Vagina (tissue), 2 donors: ENCODE measurements around the gene ZBTB16.

Experiments
- CTCF ChIP-seq, 3 experiments: fragments of 450-650 bp in 2 of 3; fragments of 200-600 bp in 1 of 3; sonication (generic) in 1 of 3; IDR thresholded peaks; one replicate each; pipeline ENCODE4 v1.5.1; 2017 to 2019; ENCODE audit warnings: antibody characterized with exemption in 3 of 3, mild to moderate bottlenecking in 2 of 3, moderate library complexity in 2 of 3
- POLR2A ChIP-seq, 2 donors: fragments of 450-650 bp; IDR thresholded peaks; one replicate each; pipeline ENCODE4 v1.6.1; 2017; ENCODE audit warnings: antibody characterized with exemption in 2 of 2, mild to moderate bottlenecking in 2 of 2, moderate library complexity in 2 of 2
- POLR2AphosphoS5 ChIP-seq, 2 donors: sonication (generic); formaldehyde crosslinking; IDR thresholded peaks; one replicate each; pipeline ENCODE4 v1.9.0; 2017; ENCODE audit warnings: antibody characterized with exemption in 2 of 2, mild to moderate bottlenecking in 2 of 2, low read depth in 1 of 2; ENCODE audit not compliant: insufficient read depth in 1 of 2

GRCh38 chr11:114225661-114226060 is 166.2 kb downstream of the ZBTB16 start:
- TF ChIP-seq CTCF (IDR thresholded peaks at IDR 0.05) (no peak), POLR2AphosphoS5 (IDR thresholded peaks at IDR 0.05; ENCODE audit: insufficient read depth in 1 of 2, low read depth in 1 of 2) (no peak), POLR2A (IDR thresholded peaks at IDR 0.05) (no peak)
